Suppressor macrophage treated with lipopolysaccharide for 1 hour (primary cell): ENCODE measurements around the gene ITSN2.
A peak's percentile ranks its signal among the peaks of the same experiment; 100 is the strongest.
"Not testable (repeated sequence)": the region's sequence is repeated elsewhere in the genome, so short reads cannot be mapped to it uniquely, and the experiment has no call there.

Source experiments
- DNase-seq, 3 donors: peaks; one replicate each; pipeline ENCODE4 v3.0.0-alpha.2; 2020 to 2022

The ITSN2 gene

DNA sequence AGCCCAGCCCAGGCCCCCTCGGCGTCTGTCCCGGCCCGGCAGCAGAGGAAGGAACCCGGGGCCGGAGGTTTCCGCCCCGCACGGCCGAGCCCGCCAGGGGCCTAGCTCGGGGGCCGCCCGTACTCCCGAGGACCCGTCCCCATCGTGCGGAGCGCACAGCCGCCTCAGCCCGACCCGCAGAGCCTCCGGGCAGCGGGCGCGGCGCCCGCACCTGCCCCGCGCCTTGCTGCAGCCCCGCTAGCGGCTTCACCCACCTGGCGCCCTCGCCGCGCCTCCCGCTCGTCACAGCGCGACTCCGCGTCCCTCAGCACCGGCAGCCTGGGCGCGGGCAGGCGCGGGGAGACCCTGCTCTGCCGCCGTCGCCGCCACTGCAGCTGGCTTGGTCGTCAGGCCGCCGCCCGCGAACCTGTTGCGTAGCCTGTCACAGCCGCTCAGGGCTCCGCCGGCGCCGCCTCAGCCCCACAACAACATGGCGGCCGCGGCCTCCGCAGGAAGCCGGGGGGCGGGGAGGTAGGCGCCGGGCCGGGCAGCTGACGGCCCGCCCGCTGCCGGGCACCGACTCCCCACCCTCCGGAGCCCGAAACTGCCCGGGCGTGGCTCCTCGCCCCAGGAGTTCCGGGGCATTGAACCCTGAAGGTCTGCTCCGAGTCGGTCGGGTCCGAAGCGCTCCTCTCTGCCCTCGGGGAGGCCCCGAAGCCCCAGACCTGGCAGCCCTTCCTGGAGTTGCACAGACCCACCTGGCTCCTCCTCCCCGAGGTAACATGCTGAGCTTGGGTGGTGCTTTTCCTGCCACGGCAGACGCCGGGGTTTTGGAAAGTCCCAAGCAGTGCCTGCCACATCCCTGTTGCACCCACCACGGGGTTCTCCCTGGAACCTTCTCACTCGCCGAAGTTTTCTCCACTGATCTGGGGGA is at the start of gene ITSN2:
ITSN2 (minus strand) TSS at position 487 of the 913 bp plus-strand sequence. CDS start 32,454 bp downstream, outside the sequence.
- DNase-seq: peak; percentile 88 to 96 (median 93)

DNA sequence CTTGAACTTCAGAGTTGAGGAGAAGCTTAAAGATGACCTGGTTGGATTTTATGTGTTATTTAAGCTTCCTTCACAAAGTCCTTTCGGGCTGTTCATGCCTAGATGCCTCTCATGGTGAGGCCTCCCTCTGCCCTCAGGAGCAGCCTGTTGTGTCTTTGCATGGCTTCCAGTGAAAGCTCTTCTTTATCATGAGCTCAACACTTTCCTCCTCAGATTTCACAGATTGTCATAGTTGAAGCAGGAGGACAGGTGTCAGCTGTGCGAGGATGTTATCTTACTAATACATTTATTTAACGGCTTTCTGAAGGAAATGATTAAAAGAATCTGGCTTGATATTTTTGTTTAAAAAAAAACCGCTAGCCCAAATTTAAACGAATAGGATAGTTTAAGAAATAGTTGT is 48.8 kb upstream of the ITSN2 start:
- DNase-seq: no peak

DNA sequence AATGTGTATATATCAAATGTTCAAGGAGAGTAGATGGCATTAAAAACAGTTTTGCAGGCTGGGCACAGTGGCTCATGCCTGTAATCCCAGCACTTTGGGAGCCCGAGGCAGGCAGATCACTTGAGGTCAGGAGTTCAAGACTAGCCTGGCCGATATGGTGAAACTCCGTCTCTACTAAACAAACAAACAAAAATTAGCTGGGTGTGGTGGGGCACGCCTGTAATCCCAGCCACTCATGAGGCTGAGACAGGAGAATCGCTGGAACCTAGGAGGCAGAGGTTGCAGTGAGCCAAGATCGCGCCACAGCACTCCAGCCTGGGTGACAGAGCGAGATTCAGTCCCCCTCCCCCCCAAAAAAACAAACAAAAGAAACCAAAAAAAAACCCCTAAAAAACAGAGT is 48.4 kb upstream of the ITSN2 start:
- not testable (repeated sequence) for DNase-seq

DNA sequence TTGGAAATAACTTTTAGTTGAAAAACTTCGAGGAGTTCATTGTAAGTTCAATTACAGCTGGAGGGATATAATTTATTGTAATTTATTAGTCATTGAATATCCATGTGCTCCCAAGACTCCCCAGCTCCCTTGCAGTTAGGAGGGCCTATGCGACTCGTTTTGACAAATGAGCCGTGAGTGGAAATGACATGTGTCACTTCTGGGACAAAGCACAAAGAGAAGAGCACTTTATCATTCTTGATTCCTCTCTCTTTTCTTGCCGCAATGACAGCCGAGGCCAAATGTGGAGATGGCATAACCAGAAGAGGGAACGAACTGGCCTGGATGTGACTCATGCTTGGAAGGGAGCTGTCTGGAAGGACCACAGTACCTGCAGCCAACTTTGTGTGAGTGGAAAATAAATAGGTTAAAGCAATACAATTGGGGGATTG is 44.2 kb upstream of the ITSN2 start:
- DNase-seq: peak in 2 of 3 donors; percentile 10 to 19

DNA sequence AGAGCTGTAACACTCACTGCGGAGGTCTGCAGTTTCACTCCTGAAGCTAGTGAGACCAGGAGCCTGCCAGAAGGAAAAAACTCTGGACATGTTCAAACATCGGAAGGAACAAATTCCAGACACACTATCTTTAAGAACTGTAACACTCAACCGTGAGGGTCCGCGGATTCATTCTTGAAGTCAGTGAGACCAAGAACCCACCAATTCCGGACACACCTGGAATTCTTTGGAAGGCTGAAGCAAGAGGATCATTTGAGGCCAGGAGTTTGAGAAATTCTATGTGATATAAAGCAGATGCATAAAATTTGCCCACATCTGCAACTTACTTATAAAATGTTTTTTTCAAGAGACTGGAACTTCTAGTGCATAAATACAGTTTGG is 43.5 kb upstream of the ITSN2 start:
- DNase-seq: no peak

DNA sequence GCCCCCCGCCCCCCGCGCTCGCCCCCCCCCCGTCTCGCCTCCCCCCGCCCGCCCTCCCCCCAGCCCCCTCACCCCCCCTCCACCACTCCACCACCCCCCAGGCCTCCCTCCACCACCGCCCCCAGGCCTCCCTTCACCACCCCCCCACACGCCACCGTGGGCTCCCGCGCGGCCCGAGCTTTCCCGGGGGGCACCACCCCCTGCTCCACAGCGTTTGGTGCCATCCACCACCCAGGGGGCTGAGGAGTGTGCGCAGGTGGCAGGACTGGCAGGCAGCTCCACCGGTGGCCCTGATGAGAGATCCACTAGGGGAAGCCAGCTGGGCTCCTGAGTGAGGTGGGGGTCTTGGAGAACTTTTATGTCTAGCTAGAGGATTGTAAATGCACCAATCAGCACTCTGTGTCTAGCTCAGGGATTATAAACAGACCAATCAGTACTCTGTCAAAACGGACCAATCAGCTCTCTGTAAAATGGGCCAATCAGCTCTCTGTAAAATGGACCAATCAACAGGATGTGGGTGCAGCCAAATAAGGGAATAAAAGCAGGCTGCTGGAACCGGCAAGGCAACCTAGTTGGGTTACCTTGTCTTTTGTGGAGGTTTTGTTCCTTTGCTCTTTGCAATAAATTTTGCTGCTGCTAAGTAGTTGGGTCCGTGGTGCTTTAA is 43.0 kb upstream of the ITSN2 start:
- DNase-seq: no peak

DNA sequence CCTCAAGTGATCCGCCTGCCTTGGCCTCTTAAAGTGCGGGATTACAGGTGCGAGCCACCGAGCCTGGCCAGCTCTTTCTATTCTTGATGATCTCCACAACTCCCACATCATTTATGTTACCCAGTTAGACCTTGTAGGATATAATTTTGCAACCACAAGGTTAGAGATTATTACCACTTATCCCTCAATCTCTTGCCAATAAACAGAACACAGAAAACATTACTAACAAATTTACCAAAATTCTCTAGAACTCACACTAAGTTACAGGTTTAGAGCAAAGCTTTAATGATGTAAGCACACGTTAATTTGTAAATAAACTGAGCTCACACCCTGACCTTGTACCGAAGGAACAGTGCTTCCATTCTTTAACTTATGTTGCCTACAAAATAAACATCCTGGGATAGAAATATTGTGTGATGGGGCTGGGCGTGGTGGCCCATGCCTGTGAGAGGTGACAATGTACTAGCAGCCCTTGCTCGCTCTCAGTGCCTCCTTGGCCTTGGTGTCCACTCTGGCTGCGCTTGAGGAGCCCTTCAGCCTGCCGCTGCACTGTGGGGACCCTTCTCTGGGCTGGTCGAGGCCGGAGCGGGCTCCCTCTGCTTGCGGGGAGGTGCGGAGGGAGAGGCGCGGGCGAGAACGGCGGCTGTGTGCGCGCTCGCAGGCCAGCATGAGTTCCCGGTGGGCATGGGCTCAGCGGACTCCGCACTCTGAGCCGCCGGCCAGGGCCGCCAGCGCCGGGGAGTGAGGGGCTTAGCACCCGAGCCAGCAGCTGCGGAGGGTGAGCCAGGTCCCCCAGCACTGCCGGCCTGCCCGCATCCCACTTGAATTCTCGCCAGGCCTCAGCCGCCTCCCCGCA is 42.1 kb upstream of the ITSN2 start:
- DNase-seq: no peak

DNA sequence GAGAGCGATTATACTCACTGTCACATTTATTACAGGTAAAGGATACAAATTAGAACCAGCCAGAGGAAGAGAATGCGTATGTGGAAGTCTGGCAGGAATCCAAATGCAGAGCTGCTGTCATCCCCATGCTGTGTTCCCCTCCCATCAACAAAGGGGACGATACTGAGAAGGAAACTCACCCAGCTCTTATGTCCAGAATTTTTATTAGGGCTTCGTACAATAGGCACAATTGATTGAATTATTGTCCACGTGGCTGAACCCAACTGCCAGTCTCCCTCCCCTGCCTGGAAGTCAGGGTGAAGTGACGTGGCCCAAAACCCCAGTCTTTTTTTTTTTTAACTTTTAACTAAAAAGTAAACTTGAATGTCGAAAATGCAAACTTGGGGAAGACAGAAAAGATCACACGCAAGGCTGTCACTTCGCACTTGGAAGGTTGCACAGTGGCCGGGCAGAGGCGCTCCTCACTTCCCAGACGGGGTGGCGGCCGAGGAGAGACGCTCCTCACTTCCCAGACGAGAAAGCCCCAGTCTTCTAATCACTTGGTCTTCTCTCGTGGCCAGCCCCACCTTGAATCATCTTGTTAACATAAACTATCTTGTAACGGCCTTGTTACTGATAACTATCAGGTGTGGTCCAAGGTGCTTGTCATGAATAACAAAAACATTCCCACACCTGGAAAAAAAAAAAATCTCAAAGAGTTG is 40.0 kb upstream of the ITSN2 start:
- no peak for DNase-seq

DNA sequence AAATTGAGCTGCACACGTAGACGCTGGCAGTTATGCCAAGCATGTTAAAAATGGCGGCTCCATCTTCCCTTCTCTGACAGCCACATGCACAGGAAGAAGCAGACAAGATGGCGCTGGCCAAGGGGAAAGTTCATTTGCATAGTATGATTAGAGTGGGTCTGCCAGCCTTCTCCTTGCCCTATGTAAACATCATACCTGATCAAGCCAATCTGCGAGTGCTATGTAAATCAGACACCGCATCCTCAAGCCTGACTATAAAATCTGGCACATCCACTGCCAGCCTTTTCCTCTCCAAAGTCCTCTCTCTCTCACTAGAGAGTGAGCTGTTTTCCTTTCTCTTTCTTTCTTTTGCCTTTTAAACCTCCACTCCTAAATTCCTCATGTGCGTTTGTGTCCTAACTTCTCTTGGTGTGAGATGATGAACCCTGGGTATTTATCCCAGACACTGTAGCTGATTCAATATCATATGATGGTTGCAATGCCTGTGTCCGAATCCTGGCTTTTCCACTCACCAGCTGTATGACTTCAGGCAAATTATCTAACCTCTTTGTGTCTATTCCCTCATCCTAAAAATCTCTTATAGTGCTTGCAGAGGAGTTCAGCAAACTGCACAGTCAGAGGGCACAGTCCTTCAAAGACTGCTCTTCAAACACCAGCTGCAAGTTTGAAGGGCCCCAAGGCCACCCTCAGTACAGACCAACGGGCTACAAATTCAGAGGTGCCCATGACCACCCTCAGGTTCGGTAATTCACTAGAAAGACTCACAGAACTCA is 39.3 kb upstream of the ITSN2 start:
- peak in 1 of 3 donors; percentile 5 for DNase-seq

DNA sequence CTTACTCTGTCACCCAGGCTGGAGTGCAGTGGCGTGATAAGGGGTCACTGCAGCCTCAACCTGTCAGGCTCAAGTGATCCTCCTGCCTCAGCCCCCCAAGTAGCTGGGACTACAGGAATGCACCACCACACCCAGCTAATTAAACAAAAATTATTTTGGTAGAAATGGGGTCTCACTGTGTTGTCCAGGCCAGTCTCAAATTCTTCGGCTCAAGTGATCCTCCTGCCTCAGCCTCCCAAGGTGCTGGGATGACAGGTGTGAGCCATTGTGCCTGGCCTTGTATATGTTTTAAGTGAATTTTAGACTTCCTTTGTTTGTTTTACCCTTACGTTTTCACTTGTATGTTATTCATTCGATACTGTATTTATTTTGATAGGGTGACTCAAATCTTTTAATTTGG is 34.7 kb upstream of the ITSN2 start:
- DNase-seq: no peak

DNA sequence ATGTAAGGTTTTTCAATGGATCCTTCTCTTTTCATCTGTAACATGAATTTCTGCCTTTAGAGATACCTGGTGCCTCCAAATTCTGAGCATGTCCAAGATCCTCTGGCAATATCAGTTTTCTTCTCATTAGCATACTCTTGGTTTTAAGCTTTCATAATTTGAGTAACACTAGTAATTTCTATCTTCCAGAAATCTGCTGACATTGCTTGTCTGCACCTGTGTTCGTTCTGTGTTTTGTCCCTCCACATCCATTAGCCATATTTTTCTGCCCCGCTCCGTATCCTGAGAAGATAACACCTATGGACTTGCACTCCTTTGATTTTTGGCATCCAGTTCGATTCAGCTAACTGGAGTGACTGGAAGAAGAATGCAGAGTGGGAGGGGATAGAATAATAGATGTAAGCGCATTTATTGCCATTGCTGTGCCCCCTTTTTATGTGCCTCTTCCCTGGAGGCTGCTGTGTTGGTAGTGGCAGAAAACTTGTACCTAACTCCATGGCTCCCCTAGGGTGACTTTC is 32.3 kb upstream of the ITSN2 start:
- no peak for DNase-seq

DNA sequence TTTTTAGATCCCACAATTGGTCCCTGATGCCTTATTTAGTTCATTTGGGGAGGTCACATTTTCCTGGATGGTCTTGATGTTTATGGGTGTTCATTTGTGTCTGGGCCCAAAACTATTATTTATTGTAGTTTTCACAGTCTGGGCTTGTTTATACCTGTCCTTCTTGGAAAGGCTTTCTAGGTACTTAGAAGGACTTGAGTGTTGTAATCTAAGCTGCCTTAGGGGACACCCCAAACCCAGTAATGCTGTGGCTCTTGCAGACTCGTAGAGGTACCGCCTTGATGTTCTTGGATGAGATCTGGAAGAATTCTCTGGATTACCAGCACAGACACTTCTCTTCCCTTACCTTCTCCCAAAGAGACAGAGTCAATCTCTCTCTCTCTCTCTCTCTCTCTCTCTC is 25.0 kb upstream of the ITSN2 start:
- DNase-seq: no peak

DNA sequence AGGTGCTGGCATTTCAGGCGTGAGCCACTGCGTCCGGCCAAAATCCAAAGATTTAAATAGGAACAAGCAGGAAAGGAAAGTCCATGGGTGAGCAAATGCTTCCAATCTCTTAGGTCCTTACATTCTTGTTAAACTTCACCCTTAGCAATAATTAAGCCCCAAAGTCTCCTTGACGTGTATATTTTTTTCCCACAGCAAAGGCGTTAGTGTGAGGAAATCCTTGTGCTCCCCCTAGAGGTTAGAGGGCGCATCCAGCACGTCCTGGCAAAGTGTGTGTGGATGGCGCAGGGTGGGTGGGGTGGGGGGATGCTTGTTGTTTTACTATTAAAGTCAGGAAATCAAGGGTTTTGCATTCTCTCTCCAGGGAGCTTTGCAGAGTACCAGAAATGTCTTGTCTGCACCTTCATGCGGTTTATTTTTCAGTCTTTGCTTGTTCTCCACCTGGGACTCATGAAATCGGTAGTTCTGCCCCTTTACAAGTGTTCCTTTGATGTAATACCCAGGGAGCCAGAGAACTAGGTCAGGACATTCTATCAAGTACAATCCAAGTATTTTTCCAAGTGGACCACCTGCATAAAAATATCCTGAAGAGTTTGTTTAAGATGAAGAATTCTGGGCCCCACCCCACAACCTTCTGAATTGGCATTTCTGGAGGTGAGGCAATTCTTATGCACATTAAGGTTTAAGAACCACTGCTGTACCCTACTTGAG is 22.2 kb upstream of the ITSN2 start:
- peak; percentile 80 to 84 (median 81) for DNase-seq

DNA sequence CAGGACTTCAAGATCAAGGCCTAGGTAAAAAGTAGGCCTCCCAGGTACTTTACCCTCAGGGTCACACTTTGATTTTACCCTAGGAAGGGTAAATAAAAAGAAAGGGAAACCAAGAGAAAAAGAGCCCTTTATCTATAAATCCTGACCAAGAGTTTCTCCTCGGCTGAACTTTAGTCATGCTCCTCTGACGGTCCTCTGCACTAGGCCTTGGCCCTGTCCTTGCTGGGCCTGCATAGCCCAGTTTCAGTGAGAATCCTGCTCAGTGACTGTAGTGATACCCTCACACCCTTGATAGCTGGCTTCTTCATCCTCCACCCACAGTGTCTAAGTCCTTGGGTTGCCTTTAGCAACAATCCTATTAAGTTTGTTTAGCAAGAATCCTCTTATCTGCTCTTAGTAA is 20.5 kb upstream of the ITSN2 start:
- DNase-seq: no peak

DNA sequence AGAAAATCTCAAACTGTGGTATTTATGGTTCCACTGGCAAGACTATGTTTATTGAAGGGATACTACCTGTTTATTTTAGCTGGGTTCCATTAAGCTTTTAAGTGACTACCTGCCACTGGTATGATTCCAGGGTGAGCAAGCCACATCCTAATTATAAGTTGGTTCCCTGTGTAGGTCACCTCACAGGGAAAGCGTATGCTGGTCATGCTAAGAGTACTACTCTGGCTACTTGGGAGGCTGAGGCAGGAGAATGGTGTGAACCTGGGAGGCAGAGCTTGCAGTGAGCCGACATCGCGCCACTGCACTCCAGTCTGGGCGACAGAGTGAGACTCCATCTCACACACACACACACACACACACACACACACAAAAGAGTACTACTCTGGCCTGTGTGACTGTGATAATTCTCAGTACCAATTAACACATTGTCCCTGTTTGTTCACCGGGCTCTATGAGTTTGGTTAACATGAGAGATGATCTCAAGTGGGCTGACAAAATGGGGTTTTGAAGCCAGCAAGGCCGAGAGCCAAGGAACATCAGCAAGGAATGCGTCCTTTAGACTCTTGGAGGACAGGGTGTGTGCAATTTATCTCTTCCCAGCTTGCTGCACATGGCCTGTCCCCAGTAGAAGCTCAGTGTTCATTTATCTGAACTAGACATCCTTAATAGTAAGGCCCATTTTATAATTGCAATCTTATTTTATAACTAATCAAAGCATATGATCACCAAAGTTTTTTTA is 15.2 kb upstream of the ITSN2 start:
- DNase-seq: no peak

DNA sequence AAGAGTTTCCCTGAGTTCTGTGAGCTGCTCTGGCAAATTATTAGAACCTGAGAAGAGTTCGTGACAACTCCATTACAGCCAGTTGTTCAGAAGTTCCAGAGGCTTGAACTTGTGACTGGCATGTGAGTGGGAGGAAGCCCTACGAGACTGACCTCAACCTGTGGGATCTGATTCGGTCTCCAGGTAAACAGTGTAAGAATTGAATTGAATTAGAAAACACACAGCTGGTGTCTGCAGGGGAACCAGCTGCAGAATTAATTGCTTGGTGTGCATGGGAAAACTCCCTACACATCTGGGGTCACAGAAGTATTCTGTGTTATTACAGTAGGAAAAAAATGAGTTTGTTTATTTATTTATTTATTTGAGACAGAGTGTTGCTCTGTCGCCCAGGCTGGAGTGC is 14.0 kb upstream of the ITSN2 start:
- no peak for DNase-seq

DNA sequence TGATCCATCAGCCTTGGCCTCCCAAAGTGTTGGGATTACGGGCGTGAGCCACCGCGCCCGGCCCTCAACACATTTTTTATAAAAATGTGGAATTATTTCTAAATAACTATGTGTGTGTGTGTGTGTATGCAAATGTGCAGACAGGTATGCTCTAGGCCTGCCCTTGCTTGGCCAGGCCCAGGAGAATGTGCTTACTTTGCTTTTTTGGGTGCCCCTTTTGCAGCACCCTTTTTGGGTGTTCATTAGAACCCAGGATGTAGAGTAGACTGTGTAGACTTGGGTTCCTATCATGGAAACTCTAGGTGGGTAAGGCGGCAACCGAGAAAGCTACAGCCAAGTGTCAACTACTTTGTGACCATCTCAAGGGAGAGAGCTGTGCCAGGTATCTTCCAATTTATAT is 11.7 kb upstream of the ITSN2 start:
- no peak for DNase-seq

DNA sequence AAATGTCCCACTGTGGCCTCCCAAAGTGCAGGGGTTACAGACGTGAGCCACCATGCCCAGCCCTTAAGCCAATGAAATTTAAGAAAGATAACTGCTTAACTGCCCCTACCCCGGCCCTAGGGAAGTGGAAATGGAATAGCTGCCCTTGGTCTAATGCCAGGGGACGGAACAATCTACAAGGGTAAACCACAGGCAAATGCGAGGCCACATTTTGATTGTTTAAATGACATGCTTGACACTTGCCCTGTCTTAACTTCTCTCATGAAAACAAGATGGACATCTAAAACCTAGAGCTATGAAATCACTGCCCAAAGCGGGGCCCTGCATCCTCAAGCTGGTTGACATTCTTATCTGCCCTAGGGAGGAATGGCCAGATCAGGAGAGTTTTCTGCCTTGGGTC is 5.5 kb upstream of the ITSN2 start:
- no peak for DNase-seq

DNA sequence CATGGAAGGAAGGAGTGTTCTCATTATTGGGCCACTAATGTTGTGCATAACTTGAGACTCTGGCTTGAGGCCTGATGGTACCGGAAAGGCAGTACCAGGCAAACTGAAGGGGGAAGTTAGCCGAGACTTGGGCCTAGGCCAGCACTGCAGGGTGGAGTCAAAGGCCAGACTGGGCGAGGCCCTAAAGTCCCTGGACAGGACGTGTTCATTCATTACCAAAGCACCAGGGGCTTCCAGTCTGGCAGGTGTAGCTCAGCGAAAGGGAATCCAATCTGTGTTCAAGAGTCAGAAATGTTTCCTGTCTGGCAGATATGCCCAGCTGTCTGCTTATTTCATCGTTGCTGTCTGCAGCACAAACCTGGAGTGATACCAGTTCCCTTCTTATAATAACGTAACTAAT is 4.7 kb upstream of the ITSN2 start:
- DNase-seq: peak; percentile 86 to 92 (median 87)

DNA sequence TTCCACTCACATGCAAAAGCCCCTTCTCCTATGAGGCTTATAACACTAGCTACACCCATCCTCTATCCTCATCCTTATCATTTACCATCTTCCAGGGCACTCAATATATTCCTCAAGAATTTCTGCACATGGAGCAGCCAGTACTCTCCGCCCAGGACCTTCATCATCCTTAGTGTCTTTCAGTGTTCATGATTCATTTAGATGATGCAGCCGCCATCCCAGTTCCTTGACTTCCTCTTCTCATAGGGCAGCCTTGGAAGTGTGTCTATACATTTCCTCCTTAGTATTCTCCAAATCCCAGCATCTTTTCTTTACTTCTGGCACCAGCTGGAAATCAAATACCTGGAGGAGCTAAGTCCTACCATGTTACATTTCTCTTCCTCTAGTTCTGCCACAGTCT is 3.0 kb upstream of the ITSN2 start:
- peak; percentile 78 to 84 (median 82) for DNase-seq
